ENCODE measurements around the gene MALAT1.

DNA sequence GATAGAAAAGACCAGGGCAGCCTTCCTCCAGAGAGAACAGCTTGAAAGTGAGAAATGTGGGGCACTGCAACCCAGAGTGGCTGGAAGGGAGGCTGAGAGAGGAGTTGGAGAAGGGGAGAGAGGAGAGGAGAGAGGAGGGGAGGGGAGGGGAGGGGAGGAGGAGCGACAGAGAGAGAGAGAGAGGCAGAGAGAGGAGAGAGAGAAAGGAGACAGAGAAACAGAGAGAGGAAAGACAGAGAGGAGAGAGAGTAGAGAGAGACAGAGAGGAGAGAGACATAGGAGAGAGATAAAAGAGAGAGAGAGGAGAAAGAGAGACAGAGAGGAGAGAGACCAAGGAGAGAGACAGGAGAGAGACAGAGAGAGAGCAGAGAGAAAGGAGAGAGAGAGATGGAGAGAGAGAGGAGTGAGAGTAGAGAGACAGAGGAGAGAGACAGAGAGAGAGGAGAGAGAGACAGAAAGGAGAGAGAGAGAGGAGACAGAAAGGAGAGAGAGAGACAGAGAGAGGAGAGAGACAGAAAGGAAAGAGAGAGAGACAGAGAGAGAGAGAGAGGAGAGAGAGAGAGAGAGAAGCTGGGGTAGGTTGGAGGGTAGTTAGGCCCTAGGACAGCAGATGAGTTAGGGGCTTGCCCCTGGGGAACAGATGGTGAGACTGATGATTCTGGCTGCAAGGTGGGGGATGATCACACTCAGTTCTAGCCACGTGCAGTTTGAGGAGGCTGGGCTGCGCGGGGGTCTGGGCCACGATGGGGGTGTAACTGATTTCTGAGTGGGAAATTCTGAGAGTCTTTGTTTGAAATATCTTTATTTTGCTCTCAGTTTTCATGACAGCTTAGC lies 17.5 kb downstream of the MALAT1 start:
- TF ChIP-seq, protein P1, sequence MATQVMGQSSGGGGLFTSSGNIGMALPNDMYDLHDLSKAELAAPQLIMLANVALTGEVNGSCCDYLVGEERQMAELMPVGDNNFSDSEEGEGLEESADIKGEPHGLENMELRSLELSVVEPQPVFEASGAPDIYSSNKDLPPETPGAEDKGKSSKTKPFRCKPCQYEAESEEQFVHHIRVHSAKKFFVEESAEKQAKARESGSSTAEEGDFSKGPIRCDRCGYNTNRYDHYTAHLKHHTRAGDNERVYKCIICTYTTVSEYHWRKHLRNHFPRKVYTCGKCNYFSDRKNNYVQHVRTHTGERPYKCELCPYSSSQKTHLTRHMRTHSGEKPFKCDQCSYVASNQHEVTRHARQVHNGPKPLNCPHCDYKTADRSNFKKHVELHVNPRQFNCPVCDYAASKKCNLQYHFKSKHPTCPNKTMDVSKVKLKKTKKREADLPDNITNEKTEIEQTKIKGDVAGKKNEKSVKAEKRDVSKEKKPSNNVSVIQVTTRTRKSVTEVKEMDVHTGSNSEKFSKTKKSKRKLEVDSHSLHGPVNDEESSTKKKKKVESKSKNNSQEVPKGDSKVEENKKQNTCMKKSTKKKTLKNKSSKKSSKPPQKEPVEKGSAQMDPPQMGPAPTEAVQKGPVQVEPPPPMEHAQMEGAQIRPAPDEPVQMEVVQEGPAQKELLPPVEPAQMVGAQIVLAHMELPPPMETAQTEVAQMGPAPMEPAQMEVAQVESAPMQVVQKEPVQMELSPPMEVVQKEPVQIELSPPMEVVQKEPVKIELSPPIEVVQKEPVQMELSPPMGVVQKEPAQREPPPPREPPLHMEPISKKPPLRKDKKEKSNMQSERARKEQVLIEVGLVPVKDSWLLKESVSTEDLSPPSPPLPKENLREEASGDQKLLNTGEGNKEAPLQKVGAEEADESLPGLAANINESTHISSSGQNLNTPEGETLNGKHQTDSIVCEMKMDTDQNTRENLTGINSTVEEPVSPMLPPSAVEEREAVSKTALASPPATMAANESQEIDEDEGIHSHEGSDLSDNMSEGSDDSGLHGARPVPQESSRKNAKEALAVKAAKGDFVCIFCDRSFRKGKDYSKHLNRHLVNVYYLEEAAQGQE (IDR thresholded peaks at IDR 0.05; ENCODE audit: low read depth, low read length) = no peak
- TF ChIP-seq SIX5 (IDR thresholded peaks at IDR 0.05; ENCODE audit: low read depth, low read length, severe bottlenecking) (no peak), SMAD1 (IDR thresholded peaks at IDR 0.05; ENCODE audit: low read depth, partially characterized antibody) (no peak), ZZZ3 (IDR thresholded peaks at IDR 0.05; ENCODE audit: control insufficient read depth, insufficient read length, low read depth) (no peak)
- TF ChIP-seq, protein P2, sequence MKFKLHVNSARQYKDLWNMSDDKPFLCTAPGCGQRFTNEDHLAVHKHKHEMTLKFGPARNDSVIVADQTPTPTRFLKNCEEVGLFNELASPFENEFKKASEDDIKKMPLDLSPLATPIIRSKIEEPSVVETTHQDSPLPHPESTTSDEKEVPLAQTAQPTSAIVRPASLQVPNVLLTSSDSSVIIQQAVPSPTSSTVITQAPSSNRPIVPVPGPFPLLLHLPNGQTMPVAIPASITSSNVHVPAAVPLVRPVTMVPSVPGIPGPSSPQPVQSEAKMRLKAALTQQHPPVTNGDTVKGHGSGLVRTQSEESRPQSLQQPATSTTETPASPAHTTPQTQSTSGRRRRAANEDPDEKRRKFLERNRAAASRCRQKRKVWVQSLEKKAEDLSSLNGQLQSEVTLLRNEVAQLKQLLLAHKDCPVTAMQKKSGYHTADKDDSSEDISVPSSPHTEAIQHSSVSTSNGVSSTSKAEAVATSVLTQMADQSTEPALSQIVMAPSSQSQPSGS (IDR thresholded peaks at IDR 0.05; ENCODE audit: low read length) = no peak

Data from GM12878 (cell line).